ENCODE measurements around the gene PTPRK.

PTPRK gene

GRCh38 chr6:128358244-128358776, 162.1 kb downstream of the PTPRK start:
- H3K4me3 ChIP-seq (ENCODE audit: low read length) = no peak overlapping the region
- TF ChIP-seq ZNF274 (IDR thresholded peaks at IDR 0.05; ENCODE audit: low read depth, low read length) = no peak

DNA sequence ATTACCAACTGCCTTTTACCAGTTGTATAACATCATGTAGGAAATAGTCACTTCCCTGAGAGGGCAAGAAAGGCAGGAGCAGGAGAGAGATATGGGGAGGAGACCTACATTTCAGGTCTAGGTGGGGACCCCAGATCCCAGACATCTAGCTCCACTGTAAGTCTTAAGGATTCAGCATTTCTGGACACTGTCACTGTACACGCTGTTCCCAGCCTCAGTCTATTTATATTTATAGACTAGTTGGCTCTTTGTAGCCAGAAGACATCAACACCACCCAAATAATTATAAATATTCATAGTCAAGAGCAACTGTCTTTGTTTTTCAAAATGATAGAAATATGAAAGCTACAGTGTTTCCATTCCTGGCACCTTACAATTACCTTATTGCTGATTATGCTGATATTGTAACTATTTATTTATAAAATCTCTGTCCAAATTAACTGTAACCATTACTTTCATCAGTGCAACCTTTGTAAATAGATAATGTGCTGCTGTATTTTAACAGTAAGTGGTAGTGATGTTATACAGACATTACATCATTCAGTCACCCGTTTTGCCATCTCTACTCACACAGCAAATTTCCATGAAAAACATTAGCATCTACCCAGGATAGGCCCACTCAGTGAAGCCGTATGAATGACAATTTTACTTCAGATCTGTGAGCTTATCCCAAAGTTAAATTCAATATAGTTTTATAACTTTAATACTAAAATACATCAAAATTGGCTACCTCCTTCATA, 162.8 kb downstream of the PTPRK start:
- TF ChIP-seq ZNF274 (IDR thresholded peaks at IDR 0.05; ENCODE audit: low read depth, low read length) = no peak
- H3K4me3 ChIP-seq (ENCODE audit: low read length) = no peak overlapping the region

GRCh38 chr6:128352366-128352765, 168.0 kb downstream of the PTPRK start:
- H3K4me3 ChIP-seq (ENCODE audit: low read length) = no peak overlapping the region
- no peak for TF ChIP-seq ZNF274 (IDR thresholded peaks at IDR 0.05; ENCODE audit: low read depth, low read length)

- no peak for TF ChIP-seq ZNF274 (IDR thresholded peaks at IDR 0.05; ENCODE audit: low read depth, low read length)
- no peak overlapping the region for H3K4me3 ChIP-seq (ENCODE audit: low read length)
These were observed 169.2 kb downstream of the PTPRK start for GRCh38 chr6:128351255-128351514.

- no peak for TF ChIP-seq ZNF274 (IDR thresholded peaks at IDR 0.05; ENCODE audit: low read depth, low read length)
- H3K4me3 ChIP-seq (ENCODE audit: low read length) = no peak overlapping the region
These were observed 169.8 kb downstream of the PTPRK start for GRCh38 chr6:128350416-128351254.

DNA sequence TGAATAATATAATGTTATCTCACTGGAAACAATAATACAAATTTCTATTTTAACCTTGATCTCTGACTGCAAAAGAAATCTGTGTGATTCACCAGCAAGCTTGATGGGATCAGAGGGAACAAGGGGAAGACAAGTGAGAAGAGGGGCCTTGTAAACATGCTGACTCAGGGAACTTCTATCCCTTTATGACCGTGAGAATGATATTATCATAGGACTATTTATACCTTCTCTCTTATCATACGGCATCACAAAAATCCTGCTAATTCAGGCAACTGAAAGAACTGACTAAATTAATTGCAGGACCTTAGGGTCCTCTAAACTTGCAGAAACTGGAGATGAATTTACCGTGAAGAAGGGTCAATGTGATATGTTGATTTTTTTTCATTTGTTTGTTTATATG, 173.3 kb downstream of the PTPRK start:
- no peak for TF ChIP-seq ZNF274 (IDR thresholded peaks at IDR 0.05; ENCODE audit: low read depth, low read length)

GRCh38 chr6:128346569-128346968, 173.8 kb downstream of the PTPRK start:
- TF ChIP-seq ZNF274 (IDR thresholded peaks at IDR 0.05; ENCODE audit: low read depth, low read length) = no peak
- no peak overlapping the region for H3K4me3 ChIP-seq (ENCODE audit: low read length)

More for the DNA sequence above, 173.3 kb downstream of the PTPRK start:
- H3K4me3 ChIP-seq (ENCODE audit: low read length) = no peak overlapping the region

DNA sequence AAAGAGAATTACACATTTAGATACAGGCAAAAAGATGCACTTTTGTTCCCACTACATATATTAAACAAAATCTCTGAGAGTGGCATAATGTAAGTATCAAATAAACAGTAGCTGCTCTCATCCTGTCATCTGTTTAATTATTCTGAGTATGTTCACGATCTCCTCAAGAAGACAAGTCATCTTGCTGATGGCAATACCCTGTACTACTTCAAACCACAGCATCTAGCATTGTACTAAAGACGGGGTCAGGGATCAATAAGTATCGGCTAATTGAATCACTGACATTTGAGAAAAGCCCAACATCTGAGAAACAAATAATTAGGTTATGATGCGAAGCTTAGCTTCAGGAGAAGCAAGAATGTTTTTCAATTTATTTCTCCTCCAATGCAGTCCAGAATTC, 175.1 kb downstream of the PTPRK start:
- no peak overlapping the region for H3K4me3 ChIP-seq (ENCODE audit: low read length)
- no peak for TF ChIP-seq ZNF274 (IDR thresholded peaks at IDR 0.05; ENCODE audit: low read depth, low read length)

- TF ChIP-seq ZNF274 (IDR thresholded peaks at IDR 0.05; ENCODE audit: low read depth, low read length) = no peak
These were observed 176.7 kb downstream of the PTPRK start for GRCh38 chr6:128343706-128344105.

DNA sequence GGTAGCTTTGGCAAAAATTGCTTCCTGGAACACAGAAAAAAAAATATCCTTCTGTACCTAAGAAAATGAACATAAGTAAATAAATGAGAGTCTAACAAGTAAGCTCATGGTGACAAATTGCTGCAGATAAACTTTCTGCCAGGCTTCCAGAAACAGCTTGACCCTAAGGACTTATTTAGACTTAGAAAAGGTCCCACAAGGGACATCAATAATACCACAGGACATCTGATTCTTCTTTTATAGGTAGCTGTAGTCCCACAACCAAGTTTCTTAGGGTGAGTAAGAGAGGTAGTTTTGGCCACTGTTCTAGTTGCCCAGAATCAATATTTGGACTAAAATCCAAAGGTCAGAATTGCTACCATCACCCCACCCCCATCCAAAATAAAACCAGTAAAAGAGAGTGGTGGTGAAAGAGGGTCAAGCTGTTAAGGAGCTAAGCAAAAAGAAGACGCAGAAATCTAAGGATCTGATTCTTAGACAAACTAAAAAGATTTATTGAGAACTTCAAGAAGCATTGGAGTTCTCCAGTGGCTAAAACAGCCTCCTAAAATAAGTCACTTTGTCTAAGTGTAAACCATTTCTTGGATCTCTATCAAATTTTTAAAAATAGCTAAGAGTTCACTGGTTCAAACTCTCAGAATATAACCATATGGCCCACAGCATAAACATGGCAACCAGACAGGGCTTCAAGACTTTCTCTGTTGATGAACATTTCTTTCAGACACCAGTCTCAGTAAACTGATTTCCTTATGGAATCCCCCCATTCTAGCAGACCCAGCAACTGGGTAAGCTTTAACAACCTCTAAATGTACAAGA, 180.6 kb downstream of the PTPRK start:
- no peak overlapping the region for H3K4me3 ChIP-seq (ENCODE audit: low read length)
- TF ChIP-seq ZNF274 (IDR thresholded peaks at IDR 0.05; ENCODE audit: low read depth, low read length) = no peak

More at GRCh38 chr6:128343706-128344105, 176.7 kb downstream of the PTPRK start:
- H3K4me3 ChIP-seq (ENCODE audit: low read length) = no peak overlapping the region

DNA sequence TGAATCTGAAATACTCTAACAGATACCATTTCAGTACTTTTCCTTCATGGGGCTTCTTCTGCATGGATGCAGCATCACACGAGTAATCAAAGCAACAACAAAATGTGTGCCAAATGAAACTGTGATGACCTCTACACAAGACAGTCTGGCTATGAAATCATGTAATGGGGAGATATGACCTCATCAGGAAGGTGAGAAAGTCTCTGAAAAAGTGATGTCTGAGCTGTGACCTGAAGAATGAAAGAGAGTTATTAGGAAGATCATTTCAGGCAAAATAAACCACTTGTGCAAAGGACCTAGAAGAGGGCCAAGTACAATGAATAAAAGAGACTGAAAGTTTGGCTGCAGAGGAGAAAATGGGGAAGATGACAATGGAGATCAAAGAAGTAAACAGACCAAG, 182.8 kb downstream of the PTPRK start:
- TF ChIP-seq ZNF274 (IDR thresholded peaks at IDR 0.05; ENCODE audit: low read depth, low read length) = no peak
- H3K4me3 ChIP-seq (ENCODE audit: low read length) = no peak overlapping the region

- H3K4me3 ChIP-seq (ENCODE audit: low read length) = no peak overlapping the region
- TF ChIP-seq ZNF274 (IDR thresholded peaks at IDR 0.05; ENCODE audit: low read depth, low read length) = no peak
These were observed 183.8 kb downstream of the PTPRK start for GRCh38 chr6:128336436-128337095.

- H3K4me3 ChIP-seq (ENCODE audit: low read length) = no peak overlapping the region
- TF ChIP-seq ZNF274 (IDR thresholded peaks at IDR 0.05; ENCODE audit: low read depth, low read length) = no peak
These were observed 184.4 kb downstream of the PTPRK start for GRCh38 chr6:128335963-128336362.
